ENCODE results near the gene SMCO2.

DNA sequence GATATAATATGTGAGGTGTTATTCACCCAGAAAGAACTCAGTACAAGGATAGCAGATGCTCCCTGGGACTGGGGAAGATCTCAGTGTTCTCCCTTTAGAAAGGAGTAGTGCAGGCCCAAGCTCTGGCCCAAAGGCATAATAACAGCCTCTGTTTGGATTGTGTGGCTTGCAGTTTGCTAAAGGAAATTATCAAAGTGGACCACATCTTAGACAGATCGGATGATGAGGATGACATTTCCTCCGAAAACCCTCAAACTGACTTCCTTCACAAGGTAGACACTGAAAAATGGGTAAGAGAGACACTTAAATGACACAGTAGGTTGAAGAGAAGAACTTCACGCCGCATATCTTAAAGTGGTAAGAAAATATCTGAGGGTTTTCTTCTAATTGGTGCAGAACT, 26.1 kb downstream of the SMCO2 start:
- TF ChIP-seq, protein P1, sequence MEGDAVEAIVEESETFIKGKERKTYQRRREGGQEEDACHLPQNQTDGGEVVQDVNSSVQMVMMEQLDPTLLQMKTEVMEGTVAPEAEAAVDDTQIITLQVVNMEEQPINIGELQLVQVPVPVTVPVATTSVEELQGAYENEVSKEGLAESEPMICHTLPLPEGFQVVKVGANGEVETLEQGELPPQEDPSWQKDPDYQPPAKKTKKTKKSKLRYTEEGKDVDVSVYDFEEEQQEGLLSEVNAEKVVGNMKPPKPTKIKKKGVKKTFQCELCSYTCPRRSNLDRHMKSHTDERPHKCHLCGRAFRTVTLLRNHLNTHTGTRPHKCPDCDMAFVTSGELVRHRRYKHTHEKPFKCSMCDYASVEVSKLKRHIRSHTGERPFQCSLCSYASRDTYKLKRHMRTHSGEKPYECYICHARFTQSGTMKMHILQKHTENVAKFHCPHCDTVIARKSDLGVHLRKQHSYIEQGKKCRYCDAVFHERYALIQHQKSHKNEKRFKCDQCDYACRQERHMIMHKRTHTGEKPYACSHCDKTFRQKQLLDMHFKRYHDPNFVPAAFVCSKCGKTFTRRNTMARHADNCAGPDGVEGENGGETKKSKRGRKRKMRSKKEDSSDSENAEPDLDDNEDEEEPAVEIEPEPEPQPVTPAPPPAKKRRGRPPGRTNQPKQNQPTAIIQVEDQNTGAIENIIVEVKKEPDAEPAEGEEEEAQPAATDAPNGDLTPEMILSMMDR (conservative IDR thresholded peaks at IDR 0.05; ENCODE audit: low read depth, low read length) = no peak
- TF ChIP-seq SMC3 (IDR thresholded peaks at IDR 0.05; ENCODE audit: low read depth, low read length) = no peak
- TF ChIP-seq POLR2A (IDR thresholded peaks at IDR 0.05; ENCODE audit: low read depth, low read length) = no peak
- no peak for TF ChIP-seq RFX5 (IDR thresholded peaks at IDR 0.05; ENCODE audit: low read depth, low read length)
- TF ChIP-seq RAD21 (IDR thresholded peaks at IDR 0.05; ENCODE audit: low read length) = no peak
- no peak for TF ChIP-seq NFE2L2 (IDR thresholded peaks at IDR 0.05; ENCODE audit: low read depth, low read length)
- no peak for TF ChIP-seq CHD1 (IDR thresholded peaks at IDR 0.05; ENCODE audit: low read depth, low read length)
- TF ChIP-seq BHLHE40 (IDR thresholded peaks at IDR 0.05; ENCODE audit: low read depth, low read length) = no peak
- TF ChIP-seq RCOR1 (IDR thresholded peaks at IDR 0.05; ENCODE audit: insufficient replicate concordance, low read length) = no peak
- no peak for TF ChIP-seq MXI1 (IDR thresholded peaks at IDR 0.05; ENCODE audit: borderline replicate concordance, low read depth, low read length)
- TF ChIP-seq, protein P2, sequence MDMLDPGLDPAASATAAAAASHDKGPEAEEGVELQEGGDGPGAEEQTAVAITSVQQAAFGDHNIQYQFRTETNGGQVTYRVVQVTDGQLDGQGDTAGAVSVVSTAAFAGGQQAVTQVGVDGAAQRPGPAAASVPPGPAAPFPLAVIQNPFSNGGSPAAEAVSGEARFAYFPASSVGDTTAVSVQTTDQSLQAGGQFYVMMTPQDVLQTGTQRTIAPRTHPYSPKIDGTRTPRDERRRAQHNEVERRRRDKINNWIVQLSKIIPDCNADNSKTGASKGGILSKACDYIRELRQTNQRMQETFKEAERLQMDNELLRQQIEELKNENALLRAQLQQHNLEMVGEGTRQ (IDR thresholded peaks at IDR 0.05; ENCODE audit: low read depth, low read length) = no peak
